ENCODE data around the gene PSAPL1.

GRCh38 chr4:7463566-7464258 lies 29.0 kb upstream of the PSAPL1 start:
- TF ChIP-seq RAD21 (IDR thresholded peaks at IDR 0.05; ENCODE audit: low read depth) (no peak), FOXM1 (IDR thresholded peaks at IDR 0.05; ENCODE audit: borderline replicate concordance, low read depth) (no peak), YY1 (IDR thresholded peaks at IDR 0.05; ENCODE audit: low read depth) (no peak), TAF1 (IDR thresholded peaks at IDR 0.05; ENCODE audit: low read depth) (no peak), NFIC (IDR thresholded peaks at IDR 0.05) (no peak), CEBPB (IDR thresholded peaks at IDR 0.05) (no peak), EP300 (IDR thresholded peaks at IDR 0.05; ENCODE audit: borderline replicate concordance) (no peak), CREB1 (IDR thresholded peaks at IDR 0.05; ENCODE audit: low read depth) (no peak), EGR1 (IDR thresholded peaks at IDR 0.05) (no peak), REST (IDR thresholded peaks at IDR 0.05; ENCODE audit: low read depth) (no peak), TCF12 (IDR thresholded peaks at IDR 0.05; ENCODE audit: low read depth) (no peak)
- TF ChIP-seq, protein P1, sequence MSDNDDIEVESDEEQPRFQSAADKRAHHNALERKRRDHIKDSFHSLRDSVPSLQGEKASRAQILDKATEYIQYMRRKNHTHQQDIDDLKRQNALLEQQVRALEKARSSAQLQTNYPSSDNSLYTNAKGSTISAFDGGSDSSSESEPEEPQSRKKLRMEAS (IDR thresholded peaks at IDR 0.05), result no peak
